HEK293 (cell line): ENCODE data around the gene FDXR.

Experiments
- CTCF ChIA-PET: fragments of 350-600 bp; formaldehyde crosslinking; extraction: SDS; loops from one replicate; lab custom pipeline; 2021; ENCODE audit warnings: antibody characterized with exemption; lab: Yijun Ruan, JAX
- POLR2A ChIA-PET: fragments of 300-600 bp; formaldehyde crosslinking; extraction: SDS; loops from one replicate; lab custom pipeline; 2020; ENCODE audit warnings: antibody characterized with exemption, inconsistent platforms; lab: Yijun Ruan, JAX
- H3K27ac ChIP-seq: fragments of 200-500 bp; sonication (Bioruptor generic); 2 replicates; pipeline ENCODE4 v1.5.1; 2014; ENCODE audit warnings: low read depth, low read length, control low read depth, inconsistent platforms; ENCODE audit errors: extremely low read depth
- H3K36me3 ChIP-seq, 2 experiments: fragments of 200-500 bp in 1 of 2; sonication (Bioruptor generic) in 1 of 2; 1 replicate in 1 of 2; 2 replicates in 1 of 2; pipeline ENCODE4 v1.5.1; 2014 to 2017; ENCODE audit warnings: inconsistent platforms in 2 of 2, low read length in 2 of 2; ENCODE audit not compliant: control insufficient read depth in 2 of 2, insufficient read depth in 1 of 2
- H3K4me1 ChIP-seq: fragments of 200-500 bp; sonication (Bioruptor generic); 2 replicates; pipeline ENCODE4 v1.5.1; 2014; ENCODE audit warnings: mild to moderate bottlenecking, low read length, inconsistent platforms; ENCODE audit not compliant: control insufficient read depth, insufficient read depth
- H3K4me3 ChIP-seq: 2 replicates; pipeline ENCODE4 v1.5.1; 2011; ENCODE audit warnings: low read depth, mild to moderate bottlenecking, control low read depth, low read length, moderate library complexity
- H3K9me3 ChIP-seq: fragments of 200-500 bp; sonication (Bioruptor generic); 2 replicates; pipeline ENCODE4 v1.5.1; 2014; ENCODE audit warnings: low read depth, low read length, inconsistent platforms; ENCODE audit not compliant: control insufficient read depth, insufficient read depth
- KLF17 ChIP-seq: fragments of 450-650 bp; formaldehyde crosslinking; IDR thresholded peaks from 2 replicates; pipeline ENCODE4 v1.5.1; 2016; ENCODE audit warnings: missing biosample characterization, missing genetic modification characterization
- MEIS1 ChIP-seq: sonication (generic); formaldehyde crosslinking; IDR thresholded peaks from 2 replicates; pipeline ENCODE4 v1.8.1; 2022; ENCODE audit warnings: missing genetic modification reagents, mild to moderate bottlenecking, borderline replicate concordance
- ZIC2 ChIP-seq: fragments of 450-650 bp; formaldehyde crosslinking; IDR thresholded peaks from 2 replicates; pipeline ENCODE4 v1.5.1; 2016; ENCODE audit warnings: missing biosample characterization, missing genetic modification characterization
- ZNF138 ChIP-seq: fragments of 450-650 bp; formaldehyde crosslinking; IDR thresholded peaks from 2 replicates; pipeline ENCODE4 v1.5.1; 2016; ENCODE audit warnings: missing biosample characterization, missing genetic modification characterization, borderline replicate concordance
- ZNF157 ChIP-seq: fragments of 450-650 bp; formaldehyde crosslinking; IDR thresholded peaks from 2 replicates; pipeline ENCODE4 v1.5.1; 2016; ENCODE audit warnings: missing biosample characterization, missing genetic modification characterization
- ZNF223 ChIP-seq: fragments of 450-650 bp; formaldehyde crosslinking; IDR thresholded peaks from 2 replicates; pipeline ENCODE4 v1.5.1; 2016; ENCODE audit warnings: missing biosample characterization, missing genetic modification characterization
- ZNF404 ChIP-seq: fragments of 450-650 bp; formaldehyde crosslinking; IDR thresholded peaks from 2 replicates; pipeline ENCODE4 v1.5.1; 2017; ENCODE audit warnings: missing biosample characterization, missing genetic modification characterization
- ZNF501 ChIP-seq: fragments of 450-650 bp; formaldehyde crosslinking; IDR thresholded peaks from 2 replicates; pipeline ENCODE4 v1.5.1; 2016; ENCODE audit warnings: missing biosample characterization, missing genetic modification characterization
- ZNF558 ChIP-seq: fragments of 450-650 bp; formaldehyde crosslinking; IDR thresholded peaks from 2 replicates; pipeline ENCODE4 v1.5.1; 2016; ENCODE audit warnings: missing biosample characterization, missing genetic modification characterization
- ZSCAN18 ChIP-seq: fragments of 450-650 bp; formaldehyde crosslinking; IDR thresholded peaks from 2 replicates; pipeline ENCODE4 v1.5.1; 2016; ENCODE audit warnings: missing biosample characterization, missing genetic modification characterization
- ZSCAN23 ChIP-seq: fragments of 450-650 bp; formaldehyde crosslinking; IDR thresholded peaks from 2 replicates; pipeline ENCODE4 v1.5.1; 2016; ENCODE audit warnings: missing biosample characterization, missing genetic modification characterization
- TF ChIP-seq, protein P1 (sequence below): fragments of 450-650 bp; formaldehyde crosslinking; IDR thresholded peaks from 2 replicates; pipeline ENCODE4 v1.5.1; 2016; ENCODE audit warnings: missing biosample characterization, missing genetic modification characterization
- TF ChIP-seq, protein P2 (sequence below): fragments of 450-650 bp; formaldehyde crosslinking; conservative IDR thresholded peaks from 2 replicates; pipeline ENCODE4 v1.5.1; 2016; ENCODE audit warnings: low read depth, missing biosample characterization, missing genetic modification characterization

The FDXR gene

DNA sequence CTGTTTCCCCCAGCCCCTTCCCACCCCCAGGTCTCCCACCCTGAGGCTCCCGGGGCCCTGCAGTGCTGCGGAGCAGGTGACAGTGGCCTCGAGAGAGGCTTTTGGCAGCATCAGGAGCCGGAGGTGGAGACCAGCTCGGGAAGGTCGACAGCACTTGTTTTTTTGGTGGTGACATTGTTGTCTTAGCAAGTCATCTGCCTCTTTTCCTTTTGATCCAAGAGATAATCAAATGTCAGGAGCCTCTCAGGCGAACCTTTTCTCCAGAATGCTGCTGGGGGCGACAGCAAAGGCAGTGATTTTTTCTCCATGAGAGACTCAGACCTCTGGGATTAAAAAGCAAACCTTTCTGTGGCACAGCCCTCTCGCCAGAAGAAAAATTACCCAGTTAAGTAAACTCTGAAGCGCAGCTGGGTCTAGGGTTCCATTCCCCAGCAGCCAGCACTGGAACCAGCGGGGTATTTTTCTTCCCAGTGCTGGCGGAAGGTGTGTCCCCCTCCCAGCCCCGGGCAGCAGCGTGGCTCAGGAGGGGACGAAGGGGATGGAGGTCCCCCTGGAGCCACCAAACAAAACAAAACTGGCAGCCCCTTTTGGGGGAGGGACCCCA, 50.4 kb downstream of the FDXR start:
- no peak overlapping the region for H3K4me3 ChIP-seq
- H3K36me3 ChIP-seq: peaks cover 0 to 49% of the 10 kb centered on the region in 2 experiments; a peak in 1 of 3 replicates
- CTCF ChIA-PET: no interaction called here
- POLR2A ChIA-PET: no interaction called here
- no peak for TF ChIP-seq ZSCAN23
- TF ChIP-seq ZSCAN18 (tag by site-specific recombination): no peak
- no peaks in the 10 kb centered on the region for H3K4me1 ChIP-seq
- H3K27ac ChIP-seq: no peak overlapping the region
- H3K9me3 ChIP-seq: no peaks in the 10 kb centered on the region

DNA sequence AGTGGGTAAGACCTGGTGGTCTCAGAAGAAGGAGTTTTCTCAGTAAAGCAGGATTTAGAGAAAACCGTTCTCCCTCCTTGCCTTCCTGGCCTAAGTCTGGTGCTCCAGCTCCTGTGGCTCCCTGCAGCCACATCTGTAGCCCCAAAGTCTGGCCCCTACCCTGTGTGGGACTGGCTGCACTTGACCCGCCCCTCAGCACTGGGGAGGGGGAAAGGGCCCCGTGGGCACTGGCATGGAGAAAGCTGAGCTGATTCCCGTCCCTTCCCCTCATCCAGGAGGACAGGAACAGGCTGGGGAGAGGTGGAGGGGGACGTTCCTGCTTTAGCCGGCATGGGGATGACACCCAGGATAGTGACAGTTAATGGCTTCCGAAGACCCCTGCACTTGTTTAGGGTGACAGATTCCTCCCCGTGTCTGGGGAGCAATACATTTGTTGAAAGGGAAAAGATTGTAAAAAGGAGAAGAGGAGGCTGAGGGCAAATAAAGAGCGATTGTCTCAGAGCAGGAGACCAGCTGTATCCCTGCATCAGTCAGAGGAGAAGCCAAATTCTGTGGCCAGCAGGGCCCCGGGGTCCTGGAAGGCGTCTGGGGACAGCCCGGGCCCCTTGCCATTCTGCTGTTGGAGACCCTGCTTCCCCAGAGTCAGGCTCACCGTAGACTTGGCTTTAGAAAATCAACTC, 51.0 kb downstream of the FDXR start:
- H3K36me3 ChIP-seq: peaks cover 0 to 54% of the 10 kb centered on the region in 2 experiments; a peak in 1 of 3 replicates
- ChIA-PET CTCF (interaction anchor here (1.0 to 1.7 kb wide), 2 partner anchors 30 to 40 kb away, joined by 4 to 13 read pairs; no protein-coding TSS in a partner anchor), POLR2A (no interaction called here)
- H3K9me3 ChIP-seq: no peaks in the 10 kb centered on the region
- no peak for TF ChIP-seq ZNF558 (tag by site-specific recombination)
- no peak for TF ChIP-seq MEIS1 (CRISPR knock-in tag)
- TF ChIP-seq ZNF404 (tag by site-specific recombination): no peak
- TF ChIP-seq, protein P1, sequence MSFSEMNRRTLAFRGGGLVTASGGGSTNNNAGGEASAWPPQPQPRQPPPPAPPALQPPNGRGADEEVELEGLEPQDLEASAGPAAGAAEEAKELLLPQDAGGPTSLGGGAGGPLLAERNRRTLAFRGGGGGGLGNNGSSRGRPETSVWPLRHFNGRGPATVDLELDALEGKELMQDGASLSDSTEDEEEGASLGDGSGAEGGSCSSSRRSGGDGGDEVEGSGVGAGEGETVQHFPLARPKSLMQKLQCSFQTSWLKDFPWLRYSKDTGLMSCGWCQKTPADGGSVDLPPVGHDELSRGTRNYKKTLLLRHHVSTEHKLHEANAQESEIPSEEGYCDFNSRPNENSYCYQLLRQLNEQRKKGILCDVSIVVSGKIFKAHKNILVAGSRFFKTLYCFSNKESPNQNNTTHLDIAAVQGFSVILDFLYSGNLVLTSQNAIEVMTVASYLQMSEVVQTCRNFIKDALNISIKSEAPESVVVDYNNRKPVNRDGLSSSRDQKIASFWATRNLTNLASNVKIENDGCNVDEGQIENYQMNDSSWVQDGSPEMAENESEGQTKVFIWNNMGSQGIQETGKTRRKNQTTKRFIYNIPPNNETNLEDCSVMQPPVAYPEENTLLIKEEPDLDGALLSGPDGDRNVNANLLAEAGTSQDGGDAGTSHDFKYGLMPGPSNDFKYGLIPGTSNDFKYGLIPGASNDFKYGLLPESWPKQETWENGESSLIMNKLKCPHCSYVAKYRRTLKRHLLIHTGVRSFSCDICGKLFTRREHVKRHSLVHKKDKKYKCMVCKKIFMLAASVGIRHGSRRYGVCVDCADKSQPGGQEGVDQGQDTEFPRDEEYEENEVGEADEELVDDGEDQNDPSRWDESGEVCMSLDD (tag by site-specific recombination): no peak
- TF ChIP-seq ZNF138 (tag by site-specific recombination): no peak
- TF ChIP-seq ZNF223: no peak
- TF ChIP-seq, protein P2, sequence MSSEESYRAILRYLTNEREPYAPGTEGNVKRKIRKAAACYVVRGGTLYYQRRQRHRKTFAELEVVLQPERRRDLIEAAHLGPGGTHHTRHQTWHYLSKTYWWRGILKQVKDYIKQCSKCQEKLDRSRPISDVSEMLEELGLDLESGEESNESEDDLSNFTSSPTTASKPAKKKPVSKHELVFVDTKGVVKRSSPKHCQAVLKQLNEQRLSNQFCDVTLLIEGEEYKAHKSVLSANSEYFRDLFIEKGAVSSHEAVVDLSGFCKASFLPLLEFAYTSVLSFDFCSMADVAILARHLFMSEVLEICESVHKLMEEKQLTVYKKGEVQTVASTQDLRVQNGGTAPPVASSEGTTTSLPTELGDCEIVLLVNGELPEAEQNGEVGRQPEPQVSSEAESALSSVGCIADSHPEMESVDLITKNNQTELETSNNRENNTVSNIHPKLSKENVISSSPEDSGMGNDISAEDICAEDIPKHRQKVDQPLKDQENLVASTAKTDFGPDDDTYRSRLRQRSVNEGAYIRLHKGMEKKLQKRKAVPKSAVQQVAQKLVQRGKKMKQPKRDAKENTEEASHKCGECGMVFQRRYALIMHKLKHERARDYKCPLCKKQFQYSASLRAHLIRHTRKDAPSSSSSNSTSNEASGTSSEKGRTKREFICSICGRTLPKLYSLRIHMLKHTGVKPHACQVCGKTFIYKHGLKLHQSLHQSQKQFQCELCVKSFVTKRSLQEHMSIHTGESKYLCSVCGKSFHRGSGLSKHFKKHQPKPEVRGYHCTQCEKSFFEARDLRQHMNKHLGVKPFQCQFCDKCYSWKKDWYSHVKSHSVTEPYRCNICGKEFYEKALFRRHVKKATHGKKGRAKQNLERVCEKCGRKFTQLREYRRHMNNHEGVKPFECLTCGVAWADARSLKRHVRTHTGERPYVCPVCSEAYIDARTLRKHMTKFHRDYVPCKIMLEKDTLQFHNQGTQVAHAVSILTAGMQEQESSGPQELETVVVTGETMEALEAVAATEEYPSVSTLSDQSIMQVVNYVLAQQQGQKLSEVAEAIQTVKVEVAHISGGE (tag by site-specific recombination): no peak
- TF ChIP-seq ZIC2 (tag by site-specific recombination): no peak
- TF ChIP-seq ZNF501 (tag by site-specific recombination): no peak
- TF ChIP-seq KLF17 (tag by site-specific recombination): no peak
- no peak for TF ChIP-seq ZNF157 (tag by site-specific recombination)
- H3K4me1 ChIP-seq: no peaks in the 10 kb centered on the region
- no peak overlapping the region for H3K27ac ChIP-seq
- no peak overlapping the region for H3K4me3 ChIP-seq
